ENCODE data around the gene SLC40A1. TPM values are rescaled to one million over a fixed set of nuclear protein-coding genes. Genes with fewer than 3 reads are reported as not detected.

Gene SLC40A1
- total RNA-seq, 1 experiment from 2014 or later, result not detected

- H2AK5ac ChIP-seq (ENCODE audit: insufficient read length, low read length), result no peak overlapping the region
- no peak overlapping the region for H3K18ac ChIP-seq (ENCODE audit: insufficient read length, low read depth, low read length)
- no peak overlapping the region for H3K56ac ChIP-seq (ENCODE audit: insufficient read length, low read depth, low read length)
- no peak overlapping the region for H2BK5ac ChIP-seq (ENCODE audit: insufficient read length, low read length)
- no peaks in the 10 kb centered on the region for H3K79me1 ChIP-seq (ENCODE audit: insufficient read depth, low read depth, low read length, poor library complexity, severe bottlenecking)
- no peak overlapping the region for H3K27ac Mint-ChIP-seq
- no peak overlapping the region for H3K4me2 ChIP-seq (ENCODE audit: insufficient read depth, insufficient read length, low read length)
- H4K8ac ChIP-seq (replicated peaks; ENCODE audit: insufficient read length, low read depth, low read length), result no peak overlapping the region
- no peaks in the 10 kb centered on the region for H3K23me2 ChIP-seq (ENCODE audit: insufficient read length, low read depth, low read length, poor library complexity, severe bottlenecking)
- TF ChIP-seq CTCF (conservative IDR thresholded peaks at IDR 0.05), result no peak
- H3K4me1 Mint-ChIP-seq, result no peaks in the 10 kb centered on the region
- WGBS (ENCODE audit: extremely low coverage, insufficient read length, low lambda C conversion rate), result no CpG with 5 or more reads among the region's 1 CpG
- H2BK12ac ChIP-seq (ENCODE audit: insufficient read length, low read depth, low read length), result no peak overlapping the region
- no peak overlapping the region for H2BK20ac ChIP-seq (ENCODE audit: low read depth, low read length, poor library complexity, severe bottlenecking)
- no peak overlapping the region for H4K5ac ChIP-seq (ENCODE audit: insufficient read length, low read depth, low read length)
- H2BK15ac ChIP-seq (ENCODE audit: low read depth, low read length), result no peak overlapping the region
- H4K20me1 ChIP-seq (ENCODE audit: control insufficient read depth, insufficient read depth, insufficient read length), result no peaks in the 10 kb centered on the region
- no peak for DNase-seq
- no peaks in the 10 kb centered on the region for H3K79me2 ChIP-seq (ENCODE audit: insufficient read depth, low read length)
- no peak overlapping the region for H3K9ac ChIP-seq (ENCODE audit: extremely low read depth, insufficient read length, low read length)
- no peaks in the 10 kb centered on the region for H3K36me3 Mint-ChIP-seq (ENCODE audit: insufficient read depth in 1 of 3, low read depth in 3 of 3)
- no peak overlapping the region for H2BK120ac ChIP-seq (ENCODE audit: low read depth, low read length, poor library complexity, severe bottlenecking)
- no peaks in the 10 kb centered on the region for H3K27me3 ChIP-seq (ENCODE audit: insufficient read depth, low read length)
- H3K27ac ChIP-seq (ENCODE audit: insufficient read length, low read depth, low read length), result no peak overlapping the region
- H2AFZ ChIP-seq (ENCODE audit: low read length), result no peak overlapping the region
- peaks cover 35% of the 10 kb centered on the region for H3K27me3 Mint-ChIP-seq (ENCODE audit: low read depth)
- no peak overlapping the region for H3K23ac ChIP-seq (ENCODE audit: insufficient read length, low read depth, low read length)
- H3K4me1 ChIP-seq (ENCODE audit: insufficient read depth, low read length), result no peaks in the 10 kb centered on the region
- no peak overlapping the region for H4K91ac ChIP-seq (ENCODE audit: insufficient read length, low read depth, low read length)
- no peak overlapping the region for H3K4me3 Mint-ChIP-seq
- no peaks in the 10 kb centered on the region for H3K9me3 Mint-ChIP-seq
- H3T11ph ChIP-seq (ENCODE audit: low read length), result no peak overlapping the region
- no peaks in the 10 kb centered on the region for H3K9me3 ChIP-seq (ENCODE audit: control insufficient read depth, low read depth, low read length)
- no peak overlapping the region for H3K4ac ChIP-seq (ENCODE audit: low read depth, low read length)
- no peak overlapping the region for H3K14ac ChIP-seq (ENCODE audit: insufficient read depth, low read length)
Observed at GRCh38 chr2:189569295-189569910, 11.2 kb downstream of the SLC40A1 start.
